Prostate gland (tissue), 2 donors: ENCODE results near the gene TFPI. TPM values are rescaled to one million over a fixed set of nuclear protein-coding genes. Genes with fewer than 3 reads are reported as not detected.

Experiments
- DNase-seq: peaks from one replicate; pipeline ENCODE4 v3.0.0-alpha.2; 2019; ENCODE audit warnings: low spot score
- H3K27ac ChIP-seq, 2 donors: fragments of 200-600 bp; sonication (generic); 2 replicates each; pipeline ENCODE4 v1.5.1; 2017 to 2019
- H3K27me3 ChIP-seq: fragments of 200-600 bp; sonication (generic); replicated peaks from 2 replicates; pipeline ENCODE4 v1.5.1; 2019; ENCODE audit not compliant: insufficient read depth
- H3K36me3 ChIP-seq, 2 donors: fragments of 200-600 bp; sonication (generic); 1 replicate in 1 of 2; 2 replicates in 1 of 2; pipeline versions ENCODE4 v1.5.1 to v1.8.1; 2017 to 2019
- H3K4me1 ChIP-seq: fragments of 200-600 bp; sonication (generic); replicated peaks from 2 replicates; pipeline ENCODE4 v1.5.1; 2019
- H3K4me3 ChIP-seq, 2 donors: fragments of 200-600 bp; sonication (generic); 2 replicates each; pipeline ENCODE4 v1.5.1; 2017 to 2019
- H3K9me3 ChIP-seq: fragments of 200-600 bp; sonication (generic); 2 replicates; pipeline ENCODE4 v1.5.1; 2017
- POLR2A ChIP-seq: fragments of 450-650 bp; IDR thresholded peaks from one replicate; pipeline ENCODE4 v1.6.1; 2016; ENCODE audit warnings: antibody characterized with exemption, mild to moderate bottlenecking
- POLR2AphosphoS5 ChIP-seq: sonication (generic); formaldehyde crosslinking; IDR thresholded peaks from one replicate; pipeline ENCODE4 v1.6.1; 2017; ENCODE audit warnings: antibody characterized with exemption
- WGBS: methylation state at CpG from one replicate; pipeline ENCODE4 v1.1.5; 2018; 5-methylcytosine and 5-hydroxymethylcytosine counted together
- intact Hi-C: fragments of 100-400 bp; cut with DNase I; formaldehyde crosslinking; loops from one replicate; pipeline ENCODE4 v1.14.2; 2022
- total RNA-seq, 2 donors: library from RNA; depleted of rRNA; stranded (reverse); fragments of >200 nt; gene quantifications; one replicate each; pipeline ENCODE4 v1.1.0, GENCODE V29; 2016
- TF ChIP-seq, protein P1 (sequence below), 4 experiments: fragments of 200-600 bp in 2 of 4; fragments of 450-650 bp in 2 of 4; sonication (generic) in 2 of 4; IDR thresholded peaks; 1 replicate in 3 of 4; 2 replicates in 1 of 4; pipeline ENCODE4 v1.5.1; 2016 to 2019; ENCODE audit warnings: antibody characterized with exemption in 4 of 4, mild to moderate bottlenecking in 2 of 4, moderate library complexity in 2 of 4

Gene TFPI
- total RNA-seq, 2 donors from 2014 or later, result 7.0 to 19.5 TPM

DNA sequence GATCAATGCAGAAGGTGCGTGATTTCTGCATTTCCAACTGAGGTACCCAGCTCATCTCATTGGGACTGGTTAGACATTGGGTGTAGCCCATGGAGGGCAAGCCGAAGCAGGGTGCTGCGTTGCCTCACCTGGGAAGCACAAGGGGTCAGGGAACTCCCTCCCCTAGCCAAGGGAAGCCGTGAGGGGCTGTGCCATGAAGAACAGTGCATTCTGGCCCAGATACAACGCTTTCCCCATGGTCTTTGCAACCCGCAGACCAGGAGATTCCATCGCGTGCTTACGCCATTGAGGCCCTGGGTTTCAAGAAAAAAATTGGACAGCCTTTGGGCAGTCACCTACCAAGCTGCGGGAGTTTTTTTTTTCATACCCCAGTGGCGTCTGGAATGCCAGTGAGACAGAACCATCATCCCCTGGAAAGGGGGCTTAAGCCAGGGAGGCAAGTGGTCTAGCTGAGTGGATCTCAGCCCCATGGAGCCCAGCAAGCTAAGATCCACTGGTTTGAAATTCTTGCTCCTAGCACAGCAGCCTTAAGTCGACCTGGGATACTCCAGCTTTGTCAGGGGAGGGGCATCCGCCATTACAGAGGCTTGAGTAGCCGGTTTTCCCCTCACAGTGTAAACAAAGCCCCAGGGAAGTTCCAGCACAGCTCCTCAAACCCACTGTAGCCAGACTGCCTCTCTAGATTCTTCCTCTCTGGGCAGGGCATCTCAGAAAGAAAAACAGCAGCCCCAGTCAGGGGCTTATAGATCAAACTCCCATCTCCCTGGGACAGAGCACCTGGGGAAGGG, 21.7 kb downstream of the TFPI start:
- H3K9me3 ChIP-seq, result no peaks in the 10 kb centered on the region
- TF ChIP-seq POLR2A (no peak), POLR2AphosphoS5 (no peak)
- TF ChIP-seq, protein P1, sequence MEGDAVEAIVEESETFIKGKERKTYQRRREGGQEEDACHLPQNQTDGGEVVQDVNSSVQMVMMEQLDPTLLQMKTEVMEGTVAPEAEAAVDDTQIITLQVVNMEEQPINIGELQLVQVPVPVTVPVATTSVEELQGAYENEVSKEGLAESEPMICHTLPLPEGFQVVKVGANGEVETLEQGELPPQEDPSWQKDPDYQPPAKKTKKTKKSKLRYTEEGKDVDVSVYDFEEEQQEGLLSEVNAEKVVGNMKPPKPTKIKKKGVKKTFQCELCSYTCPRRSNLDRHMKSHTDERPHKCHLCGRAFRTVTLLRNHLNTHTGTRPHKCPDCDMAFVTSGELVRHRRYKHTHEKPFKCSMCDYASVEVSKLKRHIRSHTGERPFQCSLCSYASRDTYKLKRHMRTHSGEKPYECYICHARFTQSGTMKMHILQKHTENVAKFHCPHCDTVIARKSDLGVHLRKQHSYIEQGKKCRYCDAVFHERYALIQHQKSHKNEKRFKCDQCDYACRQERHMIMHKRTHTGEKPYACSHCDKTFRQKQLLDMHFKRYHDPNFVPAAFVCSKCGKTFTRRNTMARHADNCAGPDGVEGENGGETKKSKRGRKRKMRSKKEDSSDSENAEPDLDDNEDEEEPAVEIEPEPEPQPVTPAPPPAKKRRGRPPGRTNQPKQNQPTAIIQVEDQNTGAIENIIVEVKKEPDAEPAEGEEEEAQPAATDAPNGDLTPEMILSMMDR (IDR thresholded peaks at IDR 0.05), result no peak
- intact Hi-C loops, result no loop called here
- 85% methylated on average over 14 of the region's 14 CpGs for WGBS
- H3K4me1 ChIP-seq, result no peaks in the 10 kb centered on the region
- no peaks in the 10 kb centered on the region for H3K36me3 ChIP-seq
- no peak for DNase-seq
- no peaks in the 10 kb centered on the region for H3K27me3 ChIP-seq
- no peak overlapping the region for H3K4me3 ChIP-seq
- no peak overlapping the region for H3K27ac ChIP-seq

GRCh38 chr2:187529977-187530721, 24.1 kb downstream of the TFPI start:
- 90% methylated on average over 7 of the region's 7 CpGs for WGBS
- Histone ChIP-seq H3K4me1 (no peaks in the 10 kb centered on the region), H3K9me3 (no peaks in the 10 kb centered on the region), H3K27me3 (no peaks in the 10 kb centered on the region), H3K36me3 (no peaks in the 10 kb centered on the region), H3K4me3 (no peak overlapping the region), H3K27ac (no peak overlapping the region)
- intact Hi-C loops, result no loop called here
- no peak for TF ChIP-seq POLR2A
- no peak for TF ChIP-seq POLR2AphosphoS5
- TF ChIP-seq, protein P1 (IDR thresholded peaks at IDR 0.05), result no peak
- DNase-seq, result no peak

GRCh38 chr2:187529248-187529976, 24.8 kb downstream of the TFPI start:
- Histone ChIP-seq H3K27me3 (no peaks in the 10 kb centered on the region), H3K4me1 (no peaks in the 10 kb centered on the region), H3K9me3 (no peaks in the 10 kb centered on the region), H3K27ac (no peak overlapping the region), H3K4me3 (no peak overlapping the region), H3K36me3 (no peaks in the 10 kb centered on the region)
- WGBS, result 89% methylated on average over 3 of the region's 3 CpGs
- TF ChIP-seq POLR2AphosphoS5 (no peak), POLR2A (no peak)
- TF ChIP-seq, protein P1 (IDR thresholded peaks at IDR 0.05), result no peak
- no peak for DNase-seq
- intact Hi-C loops, result no loop called here

DNA sequence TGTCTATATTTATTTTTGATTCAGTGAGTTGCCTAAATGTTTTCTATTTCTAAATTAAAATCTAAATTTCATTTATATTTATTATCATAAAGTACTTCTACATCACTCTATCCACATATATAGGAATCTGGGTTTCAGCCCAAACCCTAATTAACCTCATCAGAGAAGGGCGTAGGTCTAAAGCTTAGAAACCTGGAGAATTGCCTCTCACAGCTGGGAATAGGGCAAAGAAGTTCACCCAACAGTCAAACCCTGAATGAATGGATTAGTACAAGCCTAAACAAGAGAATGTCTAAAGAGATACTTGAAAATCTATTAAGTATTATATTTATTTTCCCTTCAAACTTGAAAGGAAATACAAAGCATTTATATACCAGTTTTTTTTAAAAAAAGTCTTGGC, 26.2 kb downstream of the TFPI start:
- H3K9me3 ChIP-seq, result no peaks in the 10 kb centered on the region
- no peaks in the 10 kb centered on the region for H3K4me1 ChIP-seq
- intact Hi-C loops, result no loop called here
- TF ChIP-seq POLR2A (no peak), POLR2AphosphoS5 (no peak)
- TF ChIP-seq, protein P1 (IDR thresholded peaks at IDR 0.05), result no peak
- H3K4me3 ChIP-seq, result no peak overlapping the region
- no peaks in the 10 kb centered on the region for H3K36me3 ChIP-seq
- no peak overlapping the region for H3K27ac ChIP-seq
- no peaks in the 10 kb centered on the region for H3K27me3 ChIP-seq
- DNase-seq, result no peak
- 64% methylated on average over 1 of the region's 1 CpG for WGBS
